B cell (primary cell): ENCODE measurements around the gene EP400. TPM values are rescaled to one million over a fixed set of nuclear protein-coding genes. Genes with fewer than 3 reads are reported as not detected.
A peak's percentile ranks its signal among the peaks of the same experiment; 100 is the strongest.

Source experiments
- ATAC-seq: fragments of 200-7000 bp; cut with Tn5 transposase; one replicate; pipeline ENCODE4 v1.10.0; 2021; ENCODE audit warnings: low read depth, mild to moderate bottlenecking, moderate number of reproducible peaks, moderate library complexity
- CTCF ChIA-PET: fragments of 350-600 bp; sonication (Branson Sonifier 250); formaldehyde crosslinking; loops from one replicate; lab custom pipeline; 2021; ENCODE audit warnings: antibody characterized with exemption, inconsistent platforms; lab: Charles Lee
- POLR2A ChIA-PET: fragments of 350-600 bp; sonication (Branson Sonifier 250); formaldehyde crosslinking; loops from one replicate; lab custom pipeline; 2021; ENCODE audit warnings: antibody characterized with exemption; lab: Charles Lee
- DNase-seq: peaks from one replicate; pipeline ENCODE4 v3.0.0; 2013
- H2AFZ ChIP-seq: 2 replicates; pipeline ENCODE4 v1.6.1; 2012; ENCODE audit warnings: mild to moderate bottlenecking, low read depth, low read length; ENCODE audit not compliant: insufficient read depth, poor library complexity, severe bottlenecking
- H3K27ac ChIP-seq, 2 donors: 1 replicate in 1 of 2; 2 replicates in 1 of 2; pipeline ENCODE4 v1.5.1; 2012 to 2013; ENCODE audit warnings: low read length in 2 of 2, mild to moderate bottlenecking in 2 of 2, moderate library complexity in 1 of 2
- H3K27me3 ChIP-seq, 4 experiments: fragments of 200-600 bp in 1 of 4; sonication (generic) in 1 of 4; replicated peaks in 1 of 4; 1 replicate in 2 of 4; 2 replicates in 2 of 4; pipeline versions ENCODE4 v1.6.1 to v1.7.0; 2013 to 2016; ENCODE audit warnings: low read length in 3 of 4, mild to moderate bottlenecking in 2 of 4, mixed read lengths in 1 of 4, moderate library complexity in 1 of 4; ENCODE audit not compliant: insufficient read depth in 4 of 4, control insufficient read depth in 3 of 4; ENCODE audit errors: control extremely low read depth in 1 of 4
- H3K36me3 ChIP-seq, 2 experiments: replicated peaks in 1 of 2; 1 replicate in 1 of 2; 2 replicates in 1 of 2; pipeline versions ENCODE4 v1.6.1 to v1.7.1; 2013; ENCODE audit warnings: low read length in 1 of 2; ENCODE audit not compliant: insufficient read depth in 2 of 2, control insufficient read depth in 1 of 2; ENCODE audit errors: control extremely low read depth in 1 of 2, extremely low read depth in 1 of 2
- H3K4me1 ChIP-seq, 2 donors: fragments of 200-600 bp in 1 of 2; sonication (generic) in 1 of 2; 1 replicate in 1 of 2; 2 replicates in 1 of 2; pipeline versions ENCODE4 v1.5.1 to v1.6.1; 2013 to 2017; ENCODE audit warnings: low read length in 2 of 2; ENCODE audit not compliant: control insufficient read depth in 2 of 2, insufficient read depth in 2 of 2
- H3K4me2 ChIP-seq: replicated peaks from 2 replicates; pipeline ENCODE3; 2012; ENCODE audit warnings: mild to moderate bottlenecking, low read depth, low read length; ENCODE audit not compliant: poor library complexity, severe bottlenecking
- H3K4me3 ChIP-seq, 5 experiments: fragments of 200-600 bp in 1 of 5; sonication (generic) in 1 of 5; 1 replicate in 3 of 5; 2 replicates in 2 of 5; pipeline versions ENCODE4 v1.5.1 to v1.7.0; 2011 to 2016; ENCODE audit warnings: low read length in 4 of 5, mild to moderate bottlenecking in 4 of 5, low read depth in 2 of 5, control low read depth in 1 of 5, moderate library complexity in 1 of 5; ENCODE audit not compliant: insufficient read depth in 1 of 5; ENCODE audit errors: control extremely low read depth in 1 of 5, extremely low read depth in 1 of 5
- H3K79me2 ChIP-seq: fragments of 200-600 bp; sonication (generic); one replicate; pipeline ENCODE4 v1.6.0; 2016; ENCODE audit warnings: low read length; ENCODE audit not compliant: control insufficient read depth, insufficient read depth
- H3K9ac ChIP-seq: fragments of 200-600 bp; sonication (generic); 2 replicates; pipeline ENCODE4 v1.6.1; 2017; ENCODE audit warnings: mild to moderate bottlenecking, low read length, moderate library complexity
- H3K9me3 ChIP-seq, 3 donors: one replicate each; pipeline versions ENCODE4 v1.6.1 to v1.7.1; 2013; ENCODE audit warnings: low read length in 2 of 3; ENCODE audit not compliant: control insufficient read depth in 2 of 3, insufficient read depth in 1 of 3; ENCODE audit errors: control extremely low read depth in 1 of 3
- H4K20me1 ChIP-seq: 2 replicates; pipeline ENCODE4 v1.6.0; 2012; ENCODE audit warnings: mild to moderate bottlenecking, low read length; ENCODE audit not compliant: insufficient read depth, control insufficient read depth, poor library complexity, severe bottlenecking
- H3K27ac Mint-ChIP-seq: one replicate; pipeline ENCODE4 v1.8.0; 2021; ENCODE audit warnings: mixed read lengths
- H3K27me3 Mint-ChIP-seq: one replicate; pipeline ENCODE4 v1.8.0; 2021; ENCODE audit warnings: mixed read lengths
- H3K4me1 Mint-ChIP-seq: one replicate; pipeline ENCODE4 v1.8.0; 2021; ENCODE audit warnings: mixed read lengths
- H3K4me3 Mint-ChIP-seq: one replicate; pipeline ENCODE4 v1.8.0; 2021; ENCODE audit warnings: mixed read lengths
- H3K9me3 Mint-ChIP-seq: one replicate; pipeline ENCODE4 v1.8.0; 2022; ENCODE audit warnings: mixed read lengths; ENCODE audit not compliant: insufficient read depth
- EZH2 ChIP-seq: IDR thresholded peaks from 2 replicates; pipeline ENCODE4 v1.6.1; 2012; ENCODE audit warnings: borderline replicate concordance, low read depth, mild to moderate bottlenecking, moderate library complexity, low read length; ENCODE audit not compliant: insufficient read depth, poor library complexity, severe bottlenecking
- WGBS: methylation state at CpG from one replicate; pipeline ENCODE4 v1.1.5; 2013; ENCODE audit warnings: missing lambda C conversion rate; ENCODE audit not compliant: insufficient coverage; 5-methylcytosine and 5-hydroxymethylcytosine counted together
- intact Hi-C: fragments of 100-400 bp; cut with micrococcal nuclease; formaldehyde crosslinking; loops from one replicate; pipeline ENCODE4 v1.10.0; 2022
- polyA plus RNA-seq: library from polyadenylated mRNA; depleted of rRNA; stranded (reverse); fragments of >200 nt; gene quantifications from 2 replicates; pipeline ENCODE4 v1.2.3, GENCODE V29; 2012
- total RNA-seq, 2 donors: library from RNA; stranded (reverse); fragments of 120-200 nt in 1 of 2; gene quantifications; 1 replicate in 1 of 2; 2 replicates in 1 of 2; pipeline versions ENCODE4 v1.2.3 to v1.2.4, GENCODE V29; 2013 to 2022
- TF ChIP-seq, protein P1 (sequence below): fragments of 200-600 bp; IDR thresholded peaks from one replicate; pipeline ENCODE4 v1.8.0; 2022; ENCODE audit warnings: antibody characterized with exemption, mild to moderate bottlenecking

EP400 gene
- total and polyA plus RNA-seq, 2 donors (not counting 1 experiment from before 2014, with no cell fraction given): 17.3 to 82.2 TPM

DNA sequence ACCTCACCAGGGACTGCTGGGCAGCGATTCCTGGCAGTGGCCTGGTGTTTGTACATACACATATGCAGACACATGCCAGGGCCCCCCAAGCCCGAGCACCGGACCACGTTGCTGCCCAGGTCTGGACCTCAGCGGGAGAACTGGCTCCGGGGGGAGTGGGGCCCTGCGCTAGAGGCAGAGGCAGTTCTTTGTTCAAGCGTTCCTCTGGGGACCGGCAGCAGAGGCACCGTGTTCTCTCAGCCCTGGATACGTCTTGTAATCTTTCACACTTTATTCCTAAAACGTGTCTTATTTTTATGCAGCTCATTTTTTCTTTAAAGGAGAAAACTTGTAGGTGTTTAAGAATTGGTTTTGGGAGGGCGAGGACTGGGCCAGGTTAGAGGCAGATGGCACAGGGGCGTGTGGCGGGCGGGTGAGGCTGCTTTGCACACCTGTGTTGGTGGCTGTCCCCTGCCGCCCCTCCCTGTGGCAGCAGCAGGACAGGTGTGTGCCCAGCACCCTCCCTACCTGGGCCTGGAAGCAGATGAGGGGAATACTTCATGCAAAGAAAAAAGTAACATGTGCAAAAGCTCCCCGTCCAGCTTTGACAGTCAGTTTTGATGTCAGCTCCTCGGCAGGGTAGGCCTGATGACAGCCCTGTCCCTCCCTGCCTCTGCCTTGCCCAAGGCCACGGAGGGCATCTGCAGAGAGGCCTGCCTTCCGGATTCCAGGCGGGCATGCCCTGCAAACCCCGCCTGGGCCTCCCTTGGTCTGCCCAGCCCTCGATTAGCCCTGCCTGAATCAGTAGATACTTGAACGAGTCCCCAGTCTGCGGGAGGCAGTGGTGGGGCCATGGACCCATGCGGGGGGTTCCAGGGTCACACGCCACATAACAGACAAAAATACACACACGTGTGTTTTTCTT lies 27.6 kb upstream of the EP400 start:
- Histone ChIP-seq H3K79me2 (no peaks in the 10 kb centered on the region), H3K9me3 (peaks cover 0 to 6% (median 0%) of the 10 kb centered on the region in 3 donors), H4K20me1 (no peaks in the 10 kb centered on the region), H3K4me1 (peaks cover 23 to 33% of the 10 kb centered on the region in 2 donors), H3K36me3 (no peaks in the 10 kb centered on the region), H3K27me3 (no peaks in the 10 kb centered on the region), H3K4me3 (no peak overlapping the region), H3K27ac (no peak overlapping the region), H2AFZ (no peak overlapping the region), H3K9ac (no peak overlapping the region), H3K4me2 (peak overlapping the region; percentile 76)
- DNase-seq (no peak), ATAC-seq (no peak)
- WGBS: 95% methylated on average over 18 of the region's 29 CpGs
- peak overlapping the region; percentile 27 for H3K27ac Mint-ChIP-seq
- POLR2A ChIA-PET: no interaction called here
- CTCF ChIA-PET: interaction anchor here (1.1 kb wide), 1 partner anchor 9 kb away, joined by 3 read pairs; no protein-coding TSS in a partner anchor
- intact Hi-C loops: loop anchor here (10.0 kb wide), 4 partner anchors 97 to 1047 kb away; partner anchors contain the start of genes MMP17 and RAN
- H3K4me3 Mint-ChIP-seq: no peak overlapping the region
- H3K27me3 Mint-ChIP-seq: no peaks in the 10 kb centered on the region
- peaks cover 32% of the 10 kb centered on the region for H3K4me1 Mint-ChIP-seq
- TF ChIP-seq EZH2: no peak
- TF ChIP-seq, protein P1, sequence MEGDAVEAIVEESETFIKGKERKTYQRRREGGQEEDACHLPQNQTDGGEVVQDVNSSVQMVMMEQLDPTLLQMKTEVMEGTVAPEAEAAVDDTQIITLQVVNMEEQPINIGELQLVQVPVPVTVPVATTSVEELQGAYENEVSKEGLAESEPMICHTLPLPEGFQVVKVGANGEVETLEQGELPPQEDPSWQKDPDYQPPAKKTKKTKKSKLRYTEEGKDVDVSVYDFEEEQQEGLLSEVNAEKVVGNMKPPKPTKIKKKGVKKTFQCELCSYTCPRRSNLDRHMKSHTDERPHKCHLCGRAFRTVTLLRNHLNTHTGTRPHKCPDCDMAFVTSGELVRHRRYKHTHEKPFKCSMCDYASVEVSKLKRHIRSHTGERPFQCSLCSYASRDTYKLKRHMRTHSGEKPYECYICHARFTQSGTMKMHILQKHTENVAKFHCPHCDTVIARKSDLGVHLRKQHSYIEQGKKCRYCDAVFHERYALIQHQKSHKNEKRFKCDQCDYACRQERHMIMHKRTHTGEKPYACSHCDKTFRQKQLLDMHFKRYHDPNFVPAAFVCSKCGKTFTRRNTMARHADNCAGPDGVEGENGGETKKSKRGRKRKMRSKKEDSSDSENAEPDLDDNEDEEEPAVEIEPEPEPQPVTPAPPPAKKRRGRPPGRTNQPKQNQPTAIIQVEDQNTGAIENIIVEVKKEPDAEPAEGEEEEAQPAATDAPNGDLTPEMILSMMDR: no peak
- H3K9me3 Mint-ChIP-seq: no peaks in the 10 kb centered on the region
